Measurements from ENCODE around the gene ATOSB. TPM values are rescaled to one million over a fixed set of nuclear protein-coding genes. Genes with fewer than 3 reads are reported as not detected.

Gene ATOSB
- polyA plus RNA-seq, 3 donors: 18.5 to 96.8 (median 23.7) TPM

DNA sequence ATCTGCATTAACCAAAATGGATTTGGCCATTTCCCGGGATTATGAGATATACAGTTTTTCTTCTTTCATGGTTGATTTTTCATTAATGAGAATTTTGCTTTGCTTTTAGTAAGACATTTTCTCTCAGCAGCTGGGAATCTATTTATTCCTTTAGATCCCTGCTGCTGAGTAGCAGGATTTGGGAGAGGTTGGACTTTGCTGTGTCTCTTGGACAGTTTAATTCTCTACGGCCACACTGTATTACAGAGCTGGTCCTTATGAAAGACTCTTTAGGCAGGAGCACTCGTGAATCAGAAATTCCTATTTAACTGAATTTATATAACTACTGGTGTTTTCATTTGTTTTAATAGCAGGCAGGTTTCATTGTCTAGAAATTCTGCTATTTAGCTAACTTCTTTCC is 47.8 kb upstream of the ATOSB start:
- Histone ChIP-seq H3K36me3 (replicated peaks in 1 of 2; ENCODE audit: control insufficient read depth in 1 of 2, insufficient read depth in 2 of 2, low read length in 2 of 2) (no peaks in the 10 kb centered on the region), H2AFZ (ENCODE audit: insufficient read depth, low read depth, low read length, poor library complexity, severe bottlenecking) (no peak overlapping the region), H3K4me2 (replicated peaks; ENCODE audit: extremely low read depth, low read length, poor library complexity, severe bottlenecking) (no peak overlapping the region), H3K4me3 (replicated peaks in 1 of 3; ENCODE audit: low read depth in 2 of 3, low read length in 3 of 3) (no peak overlapping the region), H3K4me1 (ENCODE audit: control insufficient read depth in 1 of 2, insufficient read depth in 2 of 2, low read length in 2 of 2) (peaks cover 13 to 22% of the 10 kb centered on the region in 2 donors), H3K9ac (ENCODE audit: insufficient read depth, low read length, poor library complexity, severe bottlenecking) (no peak overlapping the region), H3K27me3 (ENCODE audit: control insufficient read depth in 2 of 2, insufficient read depth in 2 of 2, low read length in 2 of 2) (peaks cover 7 to 12% of the 10 kb centered on the region in 2 donors), H3K27ac (ENCODE audit: low read depth in 1 of 2, low read length in 2 of 2) (no peak overlapping the region), H3K79me2 (ENCODE audit: insufficient read depth, low read length) (no peaks in the 10 kb centered on the region), H4K20me1 (ENCODE audit: insufficient read depth, low read length) (no peaks in the 10 kb centered on the region), H3K9me3 (replicated peaks in 1 of 2; ENCODE audit: control insufficient read depth in 1 of 2, insufficient read depth in 1 of 2, low read length in 2 of 2) (no peaks in the 10 kb centered on the region)
- no peak overlapping the region for H3K27ac Mint-ChIP-seq
- peak overlapping the region in 1 of 2 donors; percentile 40 for H3K4me3 Mint-ChIP-seq
- H3K4me1 Mint-ChIP-seq: peaks cover 25% of the 10 kb centered on the region
- TF ChIP-seq CTCF (IDR thresholded peaks at IDR 0.05): no peak
- H3K9me3 Mint-ChIP-seq: peaks cover 0 to 5% (median 0%) of the 10 kb centered on the region in 7 donors
- intact Hi-C loops (cut with micrococcal nuclease): loop anchor here in 1 of 2 donors (5.0 kb wide), 1 partner anchor 46 kb away; the partner anchor contains the start of gene ATOSB
- DNase-seq: no peak
- peaks cover 8 to 13% (median 12%) of the 10 kb centered on the region in 3 donors for H3K27me3 Mint-ChIP-seq (ENCODE audit: low read depth in 3 of 3)
- H3K36me3 Mint-ChIP-seq: no peaks in the 10 kb centered on the region
- no CpG with 5 or more reads among the region's 3 CpGs for WGBS (ENCODE audit: insufficient coverage)

DNA sequence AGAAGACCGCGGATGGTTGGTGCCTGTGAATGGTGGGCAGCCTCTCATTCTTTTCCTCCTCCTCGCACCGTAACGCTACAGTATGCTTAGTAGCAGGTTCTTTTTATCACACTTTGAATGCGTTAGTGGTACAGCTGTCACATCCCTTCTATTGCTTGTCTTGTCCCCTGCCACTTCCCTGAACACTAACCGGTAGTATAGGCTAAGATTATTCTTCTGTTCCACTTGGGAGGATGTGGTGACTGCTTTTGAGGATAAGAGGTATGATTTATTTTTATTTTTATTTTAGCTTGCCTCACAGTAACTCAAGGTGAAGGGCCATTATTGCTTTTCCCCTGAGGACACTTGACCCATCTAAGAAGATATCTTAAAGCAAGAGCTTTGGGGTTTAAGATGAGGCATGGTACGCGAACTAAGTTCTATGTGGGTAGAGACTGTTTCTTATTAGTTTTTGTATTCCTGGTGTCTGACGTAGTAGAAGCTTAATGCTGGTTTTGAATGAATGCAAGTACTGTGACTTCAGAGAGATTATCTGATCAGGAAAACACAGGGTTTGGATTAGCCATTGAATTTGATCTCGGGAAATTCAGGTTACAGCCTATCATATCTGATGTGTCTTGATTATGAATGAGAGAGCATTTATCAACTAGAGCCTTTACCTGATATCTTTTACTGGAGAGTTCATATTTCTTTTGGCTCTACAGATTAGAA is 47.1 kb upstream of the ATOSB start:
- no peak for DNase-seq
- intact Hi-C loops (cut with micrococcal nuclease): loop anchor here in 1 of 2 donors (5.0 kb wide), 1 partner anchor 45 kb away; the partner anchor contains the start of gene ATOSB
- Histone ChIP-seq H3K4me1 (ENCODE audit: control insufficient read depth in 1 of 2, insufficient read depth in 2 of 2, low read length in 2 of 2) (peaks cover 15 to 22% of the 10 kb centered on the region in 2 donors), H2AFZ (ENCODE audit: insufficient read depth, low read depth, low read length, poor library complexity, severe bottlenecking) (peak overlapping the region; percentile 99), H3K4me2 (replicated peaks; ENCODE audit: extremely low read depth, low read length, poor library complexity, severe bottlenecking) (peak overlapping the region; percentile 89), H3K4me3 (replicated peaks in 1 of 3; ENCODE audit: low read depth in 2 of 3, low read length in 3 of 3) (peak overlapping the region; percentile 79 to 89 (median 81)), H3K27ac (ENCODE audit: low read depth in 1 of 2, low read length in 2 of 2) (no peak overlapping the region), H4K20me1 (ENCODE audit: insufficient read depth, low read length) (no peaks in the 10 kb centered on the region), H3K36me3 (replicated peaks in 1 of 2; ENCODE audit: control insufficient read depth in 1 of 2, insufficient read depth in 2 of 2, low read length in 2 of 2) (no peaks in the 10 kb centered on the region), H3K79me2 (ENCODE audit: insufficient read depth, low read length) (no peaks in the 10 kb centered on the region), H3K27me3 (ENCODE audit: control insufficient read depth in 2 of 2, insufficient read depth in 2 of 2, low read length in 2 of 2) (peaks cover 7 to 12% of the 10 kb centered on the region in 2 donors), H3K9me3 (replicated peaks in 1 of 2; ENCODE audit: control insufficient read depth in 1 of 2, insufficient read depth in 1 of 2, low read length in 2 of 2) (no peaks in the 10 kb centered on the region), H3K9ac (ENCODE audit: insufficient read depth, low read length, poor library complexity, severe bottlenecking) (peak overlapping the region; percentile 71)
- 100% methylated on average over 2 of the region's 11 CpGs for WGBS (ENCODE audit: insufficient coverage)
- H3K27me3 Mint-ChIP-seq (ENCODE audit: low read depth in 3 of 3): peaks cover 8 to 13% (median 12%) of the 10 kb centered on the region in 3 donors
- H3K27ac Mint-ChIP-seq: no peak overlapping the region
- peaks cover 25% of the 10 kb centered on the region for H3K4me1 Mint-ChIP-seq
- no peak for TF ChIP-seq CTCF (IDR thresholded peaks at IDR 0.05)
- H3K4me3 Mint-ChIP-seq: peak overlapping the region; percentile 88 to 93
- H3K9me3 Mint-ChIP-seq: peaks cover 0 to 5% (median 0%) of the 10 kb centered on the region in 7 donors
- H3K36me3 Mint-ChIP-seq: no peaks in the 10 kb centered on the region

All from CD14-positive monocyte (primary cell).